Neural cell (in vitro differentiated cells): ENCODE results near the gene NF1.

Experiments
- CTCF ChIP-seq: fragments of 450-650 bp; IDR thresholded peaks from 2 replicates; pipeline ENCODE4 v1.5.1; 2014; ENCODE audit warnings: antibody characterized with exemption, mild to moderate bottlenecking, moderate library complexity; ENCODE audit not compliant: poor library complexity, severe bottlenecking
- EP300 ChIP-seq: fragments of 450-650 bp; conservative IDR thresholded peaks from 2 replicates; pipeline ENCODE4 v1.6.1; 2014; ENCODE audit warnings: antibody characterized with exemption, mild to moderate bottlenecking, moderate library complexity; ENCODE audit not compliant: poor library complexity, severe bottlenecking
- EZH2 ChIP-seq: fragments of 200-600, 300-800 bp; shearing (Covaris generic), sonication (generic); IDR thresholded peaks from 2 replicates; pipeline ENCODE4 v1.6.1; 2014; ENCODE audit warnings: antibody characterized with exemption, low read length, borderline replicate concordance, mild to moderate bottlenecking; ENCODE audit not compliant: insufficient read depth, poor library complexity, severe bottlenecking
- POLR2AphosphoS5 ChIP-seq: IDR thresholded peaks from 2 replicates; pipeline ENCODE4 v1.6.1; 2012
- RAD21 ChIP-seq: fragments of 450-650 bp; conservative IDR thresholded peaks from 2 replicates; pipeline ENCODE4 v1.6.1; 2014; ENCODE audit warnings: antibody characterized with exemption, mild to moderate bottlenecking, moderate library complexity

GRCh38 chr17:31408586-31408985, 313.8 kb downstream of the NF1 start:
- TF ChIP-seq CTCF: no peak
- no peak for TF ChIP-seq RAD21
- TF ChIP-seq EZH2: no peak
- no peak for TF ChIP-seq POLR2AphosphoS5
- no peak for TF ChIP-seq EP300
